GM19023 (cell line): ENCODE data around the gene PPP1R9A.

Source experiments
- ATAC-seq: cut with Tn5 transposase; IDR thresholded peaks from one replicate; pipeline ENCODE4 v1.9.1; 2021; ENCODE audit warnings: mild to moderate bottlenecking, moderate library complexity; ENCODE audit not compliant: unreplicated experiment

PPP1R9A gene

DNA sequence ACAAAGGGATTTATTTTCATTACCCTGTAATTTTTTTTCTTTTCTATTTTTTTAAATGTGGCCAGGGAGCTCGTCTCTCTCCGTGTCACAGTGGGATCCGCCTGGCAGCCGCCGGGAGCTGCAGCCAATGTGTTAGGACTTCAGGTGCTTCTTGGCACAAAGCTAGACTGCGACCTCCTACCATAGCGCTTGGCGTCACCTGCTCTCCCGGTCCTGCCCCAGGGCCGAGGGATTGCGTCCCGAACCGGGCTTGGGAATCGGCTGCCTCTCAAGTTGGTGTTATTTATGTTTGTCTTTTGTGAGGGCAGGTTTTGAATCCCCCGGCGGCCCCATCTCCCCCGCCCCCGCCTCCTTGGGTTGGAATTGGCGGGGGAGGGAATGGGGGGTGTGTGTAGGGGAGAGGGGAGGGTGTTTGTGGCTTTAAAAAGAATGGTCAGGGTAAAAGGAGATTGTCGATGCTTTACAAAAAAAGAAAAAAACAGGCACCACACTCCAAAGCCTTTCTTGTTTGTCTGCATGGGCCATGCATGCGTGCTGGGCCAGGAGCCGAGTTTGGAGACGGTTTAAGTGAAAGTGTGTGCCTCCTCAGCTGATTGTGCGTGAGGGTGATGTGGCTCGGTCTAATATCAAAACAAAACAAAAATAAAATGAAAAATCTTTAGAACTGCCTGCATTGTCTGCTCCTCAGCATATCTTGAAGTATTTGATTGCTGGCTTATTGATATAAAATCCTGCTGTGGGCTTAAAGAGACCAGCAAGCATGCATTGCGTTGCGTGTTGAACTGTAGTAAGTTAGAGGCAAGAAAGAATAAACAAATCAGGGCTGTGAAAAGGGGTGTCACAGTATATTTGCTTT lies 1.2 kb downstream of the PPP1R9A start:
- no peak for ATAC-seq

- ATAC-seq, result no peak
Observed at GRCh38 chr7:94909179-94909466, 1.7 kb downstream of the PPP1R9A start.

- ATAC-seq, result no peak
Observed at GRCh38 chr7:94912085-94912484, 4.7 kb downstream of the PPP1R9A start.

- no peak for ATAC-seq
Observed at GRCh38 chr7:94913391-94913790, 6.0 kb downstream of the PPP1R9A start.

GRCh38 chr7:94921911-94922310 lies 14.5 kb downstream of the PPP1R9A start:
- no peak for ATAC-seq

DNA sequence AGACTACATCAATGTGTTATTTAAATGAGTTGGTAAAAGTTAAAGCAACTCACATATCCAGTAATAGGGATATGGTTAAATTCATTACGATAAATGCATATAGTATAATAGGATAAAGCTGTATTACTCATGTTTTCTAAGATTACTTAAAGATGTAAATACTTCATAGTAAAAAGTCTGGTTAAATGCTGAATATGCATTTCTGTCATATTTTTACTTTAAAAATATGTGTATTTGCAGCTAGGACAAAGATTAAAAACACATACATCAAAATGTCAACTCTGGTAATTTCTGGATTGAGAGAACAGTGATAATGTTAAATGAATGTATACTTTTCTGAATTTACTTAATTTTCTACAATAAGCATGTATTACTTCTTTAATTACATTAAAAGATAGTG lies 15.1 kb downstream of the PPP1R9A start:
- ATAC-seq, result no peak

- no peak for ATAC-seq
Observed at GRCh38 chr7:94923412-94923811, 16.0 kb downstream of the PPP1R9A start.

GRCh38 chr7:94928168-94928707 lies 20.8 kb downstream of the PPP1R9A start:
- no peak for ATAC-seq

- ATAC-seq, result no peak
Observed at GRCh38 chr7:94933256-94933990, 26.0 kb downstream of the PPP1R9A start.

DNA sequence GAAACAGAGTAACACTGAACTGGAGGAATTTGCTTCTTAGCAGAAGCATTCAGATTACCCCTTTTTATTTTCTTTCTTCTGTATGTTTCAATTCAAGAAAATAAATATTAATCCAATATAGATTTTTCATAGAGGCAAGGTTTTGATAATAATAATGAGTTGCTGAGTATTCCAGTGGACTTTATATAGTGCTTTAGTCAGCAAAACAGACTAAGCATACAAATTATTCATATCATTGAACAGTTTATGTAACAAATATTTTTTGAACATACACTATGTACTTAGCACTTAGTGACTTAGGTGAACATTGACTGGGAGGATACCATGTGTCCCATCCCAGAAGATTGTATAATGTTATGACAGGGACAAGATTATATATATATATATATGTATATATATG lies 32.0 kb downstream of the PPP1R9A start:
- no peak for ATAC-seq

DNA sequence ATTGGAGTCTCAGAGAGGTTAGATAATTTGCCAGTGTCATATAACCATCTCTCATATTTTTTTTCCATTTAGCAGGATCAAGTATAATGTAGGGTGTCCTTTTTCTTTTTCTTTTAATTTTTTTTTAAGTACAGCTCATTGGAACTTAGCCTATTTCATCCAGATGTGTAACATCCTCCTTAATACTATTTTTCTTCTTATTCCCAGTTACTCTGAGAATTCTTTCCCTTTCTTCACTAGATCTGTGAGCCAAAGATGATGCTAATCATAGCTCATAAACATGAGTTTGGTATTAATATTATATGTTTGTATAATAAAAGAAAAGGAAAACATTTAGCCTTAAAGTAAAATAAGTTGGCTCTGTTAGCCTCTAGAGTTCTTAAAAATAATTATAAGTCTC lies 32.8 kb downstream of the PPP1R9A start:
- ATAC-seq, result no peak

GRCh38 chr7:94941844-94942632 lies 34.6 kb downstream of the PPP1R9A start:
- ATAC-seq, result no peak

DNA sequence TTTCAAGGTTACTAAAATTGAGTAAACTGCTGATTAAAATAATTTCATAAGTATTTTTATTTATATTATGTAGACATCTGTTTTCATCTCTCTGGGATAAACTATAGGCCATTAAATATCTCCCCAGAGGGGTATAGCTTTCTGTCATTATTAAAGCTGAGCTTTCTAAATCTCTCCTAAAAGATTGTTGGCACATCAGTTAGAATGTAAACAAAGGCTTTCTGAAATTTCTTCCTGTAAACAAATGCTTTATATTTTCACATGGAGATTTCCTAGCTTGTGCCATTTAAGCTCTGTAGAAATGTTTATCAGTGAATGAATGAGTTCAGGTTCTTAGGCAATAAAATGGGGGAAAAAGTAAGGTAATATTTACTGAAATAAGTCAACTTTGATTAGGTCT lies 35.7 kb downstream of the PPP1R9A start:
- ATAC-seq, result no peak

DNA sequence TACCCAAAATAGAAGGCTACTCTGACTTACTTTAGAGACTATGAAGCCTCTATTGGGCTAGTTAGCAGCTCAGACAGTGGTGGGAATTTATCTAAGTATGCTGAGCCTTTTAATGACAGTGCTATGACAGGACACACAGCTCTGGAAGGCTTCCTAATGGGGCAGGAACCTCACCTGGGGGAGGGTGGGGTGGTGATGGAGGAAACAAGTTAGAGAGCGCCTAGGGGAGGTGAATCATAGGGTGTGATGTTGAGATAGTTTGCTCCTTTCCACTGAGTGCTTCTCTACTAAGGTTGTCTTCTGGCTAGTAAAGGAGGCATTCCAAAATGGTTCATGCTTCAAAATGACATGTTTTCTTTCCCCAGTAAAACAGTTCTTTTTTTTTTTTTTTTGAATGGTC lies 42.1 kb downstream of the PPP1R9A start:
- ATAC-seq, result no peak

GRCh38 chr7:94955807-94956206 lies 48.4 kb downstream of the PPP1R9A start:
- no peak for ATAC-seq

DNA sequence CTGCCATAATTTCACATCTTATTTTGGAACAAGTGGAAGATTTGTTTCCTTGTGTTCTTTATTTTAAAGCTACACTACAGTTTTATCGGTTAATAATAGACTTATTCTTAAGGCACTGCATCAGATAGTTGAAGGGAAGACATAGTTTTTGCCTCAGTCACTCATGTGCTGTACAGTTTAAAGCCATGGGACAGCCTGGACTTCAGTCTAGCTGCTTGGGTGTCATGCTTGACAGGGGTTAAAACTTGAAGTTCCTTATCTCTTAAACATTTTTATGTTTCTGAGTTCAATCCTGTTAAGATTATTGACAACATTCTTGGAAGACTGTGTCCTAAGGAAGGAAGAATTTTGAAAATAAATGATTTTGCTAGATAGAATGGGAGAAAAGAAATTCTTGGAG lies 49.7 kb downstream of the PPP1R9A start:
- no peak for ATAC-seq

- no peak for ATAC-seq
Observed at GRCh38 chr7:94962661-94963060, 55.3 kb downstream of the PPP1R9A start.

GRCh38 chr7:94969434-94970084 lies 62.2 kb downstream of the PPP1R9A start:
- ATAC-seq, result no peak

DNA sequence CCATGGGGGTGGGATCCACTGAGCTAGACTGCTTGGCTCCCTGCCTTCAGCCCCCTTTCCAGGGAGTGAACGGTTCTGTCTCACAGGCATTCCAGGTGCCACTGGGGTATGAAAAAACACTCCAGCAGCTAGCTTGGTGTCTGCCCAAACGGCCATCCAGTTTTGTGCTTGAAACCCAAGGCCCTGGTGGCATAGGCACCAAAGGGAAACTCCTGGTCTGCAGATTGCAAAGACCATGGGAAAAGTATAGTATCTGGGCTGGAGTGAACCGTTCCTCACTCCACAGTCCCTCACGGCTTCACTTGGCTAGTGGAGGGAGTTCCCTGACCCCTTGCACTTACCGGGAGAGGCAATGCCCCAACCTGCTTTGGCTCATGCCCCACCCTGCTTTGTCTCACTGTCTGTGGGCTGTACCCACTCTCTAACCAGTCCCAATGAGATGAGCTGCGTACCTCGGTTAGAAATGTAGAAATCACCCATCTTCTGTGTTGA lies 62.7 kb downstream of the PPP1R9A start:
- ATAC-seq, result no peak

DNA sequence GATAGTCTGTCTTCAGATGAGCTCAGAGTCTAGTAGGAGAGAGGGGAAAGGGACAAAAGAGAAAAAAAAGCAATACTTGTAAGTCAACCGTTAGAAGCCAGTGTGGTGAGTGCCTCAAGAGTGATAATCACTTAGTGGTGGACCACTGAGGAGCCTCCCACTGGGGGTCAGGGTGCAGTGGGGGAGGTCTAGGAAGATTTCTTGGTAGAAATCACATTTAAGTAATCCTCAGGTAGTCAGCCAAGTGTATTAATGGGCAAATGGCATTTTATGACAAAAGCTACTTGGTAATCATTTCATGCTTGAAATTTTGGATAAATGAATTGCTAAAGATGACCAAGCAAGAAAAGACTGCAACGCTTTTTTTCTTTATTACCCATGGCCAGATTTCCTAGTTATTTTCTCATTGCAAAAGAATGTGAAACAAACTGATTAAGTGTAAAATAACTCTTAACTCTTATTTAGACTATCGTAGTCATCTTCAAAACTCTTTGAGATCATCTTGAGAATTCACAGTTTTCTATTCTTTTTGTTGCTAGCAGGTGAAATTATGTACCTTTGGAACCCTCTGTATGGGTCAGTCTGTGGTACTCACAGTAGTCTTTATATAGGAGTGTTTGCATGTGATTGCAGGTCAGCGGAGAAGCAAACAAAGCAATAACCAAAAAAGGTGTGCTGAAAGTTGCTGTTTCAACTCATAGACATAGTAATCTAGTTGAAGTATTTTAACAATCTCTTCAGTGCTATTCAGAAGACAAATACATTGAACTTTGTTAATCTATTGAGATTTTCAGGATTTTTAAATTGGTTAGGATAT lies 63.9 kb downstream of the PPP1R9A start:
- no peak for ATAC-seq
